GM18907 (cell line): ENCODE measurements around the gene CENPP.
"Not testable (repeated sequence)": the region's sequence is repeated elsewhere in the genome, so short reads cannot be mapped to it uniquely, and the experiment has no call there.

Experiments used
- ATAC-seq: cut with Tn5 transposase; IDR thresholded peaks from one replicate; pipeline ENCODE4 v1.9.1; 2021; ENCODE audit warnings: mild to moderate bottlenecking, moderate library complexity; ENCODE audit not compliant: unreplicated experiment

Gene CENPP

DNA sequence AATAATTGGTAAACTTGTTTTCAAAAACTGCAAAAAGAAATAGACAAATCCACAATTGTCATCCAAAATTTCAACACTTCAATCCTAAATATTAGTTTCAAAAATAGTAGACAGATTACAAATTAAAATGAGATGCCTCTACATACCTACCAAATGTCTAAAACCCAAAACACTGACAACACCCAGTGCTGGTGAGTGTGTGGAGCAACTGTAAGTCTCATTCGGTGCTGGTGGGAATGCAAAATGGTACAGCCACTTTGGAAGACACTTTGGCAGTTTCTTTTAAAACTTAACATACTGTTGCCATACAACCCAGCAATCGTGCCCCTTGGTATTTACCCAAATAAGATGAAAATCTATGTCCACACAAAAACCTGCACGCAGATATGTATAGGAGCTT lies 203.4 kb downstream of the CENPP start:
- no peak for ATAC-seq

DNA sequence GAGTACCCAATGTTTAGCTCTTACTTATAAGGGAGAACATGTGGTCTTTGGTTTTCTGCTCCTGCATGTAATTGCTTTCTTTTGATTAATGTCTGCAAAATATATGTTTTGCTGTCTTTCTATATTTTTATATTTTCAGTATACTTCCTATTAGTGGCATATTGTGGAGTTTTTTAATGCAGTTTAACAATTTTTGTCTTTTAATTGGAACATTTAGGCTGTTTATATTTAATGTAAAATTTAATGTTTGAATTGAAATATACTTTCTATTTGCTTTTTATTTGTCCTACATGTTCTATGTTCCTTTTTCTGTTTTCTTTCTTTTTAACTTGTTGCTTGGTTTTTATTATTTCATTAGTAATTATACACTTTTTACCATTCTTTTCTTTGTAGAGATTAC lies 205.1 kb downstream of the CENPP start:
- ATAC-seq, result no peak

GRCh38 chr9:92534204-92534603 lies 208.5 kb downstream of the CENPP start:
- no peak for ATAC-seq

DNA sequence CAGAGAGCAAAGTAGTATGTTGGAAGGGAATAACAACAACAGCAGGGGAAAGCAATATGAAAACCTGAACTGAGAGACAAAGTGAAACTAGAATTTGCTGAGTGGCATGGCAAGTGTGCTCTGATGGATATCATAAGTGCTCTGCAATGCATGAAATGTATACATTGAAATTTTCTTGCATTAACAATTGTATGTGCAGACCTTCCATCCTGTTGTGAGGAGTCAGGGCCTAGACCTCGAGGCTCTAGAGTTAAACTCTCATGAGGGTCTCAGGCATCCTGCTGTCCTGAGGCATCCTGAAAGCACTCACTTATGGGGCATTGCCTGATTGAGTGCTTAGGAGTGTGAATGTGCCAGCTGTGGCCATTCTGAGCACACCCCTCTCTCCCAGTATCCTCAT lies 208.9 kb downstream of the CENPP start:
- no peak for ATAC-seq

DNA sequence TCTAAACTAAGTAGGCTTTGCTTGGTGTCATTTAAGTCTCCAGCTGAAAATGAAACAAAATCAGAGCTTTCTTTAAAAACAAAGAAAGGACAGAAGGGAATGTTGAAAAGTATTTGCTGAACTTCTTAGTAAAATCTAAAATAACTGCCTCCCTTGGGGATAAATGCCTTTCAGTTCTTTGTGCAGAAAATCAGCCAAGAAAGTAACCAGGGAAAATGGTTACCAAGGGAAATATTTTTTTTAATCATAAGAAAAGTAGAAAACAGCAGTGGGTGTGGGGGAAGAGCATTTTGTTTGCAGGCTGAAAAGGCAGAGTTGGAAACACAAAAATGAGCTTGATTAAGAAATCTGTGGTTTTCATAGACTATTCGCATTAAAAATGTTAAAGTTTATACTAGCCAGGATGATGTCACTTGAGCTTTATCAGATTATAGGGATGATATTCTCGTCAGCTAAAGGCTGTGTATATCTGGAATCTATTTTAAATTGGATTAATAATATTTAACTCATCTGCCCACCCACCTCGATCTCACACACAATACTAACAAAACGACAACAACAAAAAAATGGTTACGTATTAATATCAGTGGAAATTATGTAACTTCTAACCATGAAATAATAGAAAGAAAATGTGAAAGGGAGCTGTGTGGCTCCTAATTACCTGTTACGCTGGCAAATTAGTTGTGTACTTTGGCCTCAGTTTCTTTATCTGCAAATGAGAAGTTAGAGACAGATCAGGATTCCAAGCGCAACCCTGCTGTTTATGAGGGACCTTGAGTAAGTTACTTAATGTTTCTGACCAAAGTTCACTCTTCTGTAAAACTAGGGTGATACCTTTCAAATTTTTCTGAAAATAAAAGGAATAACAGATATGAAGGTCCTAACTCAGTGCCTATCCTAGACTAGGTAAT lies 210.4 kb downstream of the CENPP start, which contains the start of gene ECM2:
Gene ECM2 (minus strand): TSS at position 51 of the 911 bp plus-strand sequence. CDS start 13,124 bp downstream, outside the sequence.
- no peak for ATAC-seq

DNA sequence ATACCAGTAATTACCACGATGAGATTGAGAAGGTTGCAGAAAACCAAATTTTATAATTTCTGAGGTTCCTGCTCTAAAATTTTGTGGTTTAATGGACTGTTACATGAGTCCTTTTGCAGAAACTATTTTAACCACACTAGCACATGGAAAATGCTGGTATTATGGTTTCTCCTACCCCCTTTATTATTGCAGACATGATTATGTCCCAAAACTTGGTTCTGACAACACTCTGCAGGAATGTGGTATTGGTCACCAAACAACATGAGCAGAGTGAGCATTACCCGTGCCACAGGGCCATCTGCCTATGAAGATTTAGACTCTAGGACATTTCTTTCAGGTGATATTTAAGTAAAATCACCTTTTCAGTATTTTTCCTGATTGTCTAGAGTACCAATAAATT lies 212.8 kb downstream of the CENPP start:
- ATAC-seq, result no peak

DNA sequence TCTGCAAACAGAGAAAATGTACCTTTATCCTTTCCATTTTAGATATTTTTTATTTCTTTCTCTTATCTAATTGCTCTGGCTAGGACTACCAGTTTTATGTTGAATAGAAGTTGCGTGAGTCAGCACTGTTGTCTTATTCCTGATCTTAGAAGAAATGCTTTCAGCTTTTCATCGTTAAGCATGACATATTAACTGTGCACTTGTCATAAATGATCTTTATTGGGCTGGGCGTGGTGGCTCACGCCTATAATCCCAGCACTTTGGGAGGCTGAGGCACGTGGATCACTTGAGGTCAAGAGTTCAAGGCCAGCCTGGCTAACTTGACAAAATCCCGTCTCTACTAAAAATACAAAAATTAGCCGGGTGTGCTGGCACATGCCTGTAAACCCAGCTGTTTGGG lies 218.2 kb downstream of the CENPP start:
- no peak for ATAC-seq

- no peak for ATAC-seq
These were observed 219.3 kb downstream of the CENPP start for GRCh38 chr9:92545002-92545510.

DNA sequence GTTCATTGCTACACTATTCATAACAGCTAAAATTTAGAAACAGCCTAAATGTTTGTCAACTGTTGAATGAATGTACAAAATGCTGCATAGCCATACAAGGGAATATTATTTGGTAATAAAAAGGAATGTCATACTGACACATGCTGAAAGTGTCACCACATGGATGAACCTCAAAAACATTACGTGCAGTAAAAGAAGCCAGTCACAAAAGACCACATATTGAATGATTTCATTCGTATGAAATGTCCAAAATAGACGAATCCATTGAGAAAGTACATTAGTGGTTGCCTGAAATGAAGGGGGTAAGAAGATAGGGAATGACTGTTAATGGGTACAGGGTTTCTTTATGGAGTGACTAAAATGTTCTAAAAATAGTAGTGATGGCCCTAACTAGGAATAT lies 221.6 kb downstream of the CENPP start:
- no peak for ATAC-seq

- no peak for ATAC-seq
These were observed 225.0 kb downstream of the CENPP start for GRCh38 chr9:92550765-92551164.

DNA sequence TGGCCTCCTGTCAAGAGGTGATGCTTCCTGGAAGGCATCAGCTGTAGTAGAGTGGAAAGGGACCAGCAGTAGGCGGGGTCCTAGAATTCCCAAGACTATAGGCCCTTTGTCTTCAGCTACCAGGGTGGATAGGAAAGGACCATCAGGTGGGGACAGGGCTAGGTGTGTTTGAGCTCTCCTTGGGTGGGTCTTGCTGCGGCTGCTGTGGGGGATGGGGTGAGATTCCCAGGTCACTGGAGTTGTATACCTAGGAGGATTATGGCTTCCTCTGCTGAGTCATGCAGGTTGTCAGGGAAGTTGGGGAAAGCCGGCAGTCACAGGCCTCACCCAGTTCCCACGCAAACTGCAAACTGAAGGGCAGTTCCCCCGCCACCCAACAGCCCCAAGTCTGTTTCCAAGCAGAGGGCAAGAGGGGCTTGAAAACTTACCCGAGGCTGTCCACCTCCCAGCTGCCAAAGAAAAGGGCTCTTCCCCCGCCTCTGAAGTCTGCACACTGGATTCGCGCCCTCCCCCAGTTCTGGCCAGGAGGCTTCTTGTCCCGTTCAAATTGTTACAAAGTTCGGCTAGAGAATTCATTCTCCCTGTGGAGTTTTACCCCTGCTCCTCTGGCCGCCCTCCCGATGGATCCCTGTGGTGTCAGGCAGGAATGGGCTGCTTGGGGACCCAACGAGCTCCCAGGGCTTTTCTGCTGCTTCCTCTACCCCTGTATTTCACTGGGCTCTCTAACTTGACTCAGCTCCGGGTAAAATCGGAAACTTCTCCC lies 233.0 kb downstream of the CENPP start:
- ATAC-seq, result no peak

DNA sequence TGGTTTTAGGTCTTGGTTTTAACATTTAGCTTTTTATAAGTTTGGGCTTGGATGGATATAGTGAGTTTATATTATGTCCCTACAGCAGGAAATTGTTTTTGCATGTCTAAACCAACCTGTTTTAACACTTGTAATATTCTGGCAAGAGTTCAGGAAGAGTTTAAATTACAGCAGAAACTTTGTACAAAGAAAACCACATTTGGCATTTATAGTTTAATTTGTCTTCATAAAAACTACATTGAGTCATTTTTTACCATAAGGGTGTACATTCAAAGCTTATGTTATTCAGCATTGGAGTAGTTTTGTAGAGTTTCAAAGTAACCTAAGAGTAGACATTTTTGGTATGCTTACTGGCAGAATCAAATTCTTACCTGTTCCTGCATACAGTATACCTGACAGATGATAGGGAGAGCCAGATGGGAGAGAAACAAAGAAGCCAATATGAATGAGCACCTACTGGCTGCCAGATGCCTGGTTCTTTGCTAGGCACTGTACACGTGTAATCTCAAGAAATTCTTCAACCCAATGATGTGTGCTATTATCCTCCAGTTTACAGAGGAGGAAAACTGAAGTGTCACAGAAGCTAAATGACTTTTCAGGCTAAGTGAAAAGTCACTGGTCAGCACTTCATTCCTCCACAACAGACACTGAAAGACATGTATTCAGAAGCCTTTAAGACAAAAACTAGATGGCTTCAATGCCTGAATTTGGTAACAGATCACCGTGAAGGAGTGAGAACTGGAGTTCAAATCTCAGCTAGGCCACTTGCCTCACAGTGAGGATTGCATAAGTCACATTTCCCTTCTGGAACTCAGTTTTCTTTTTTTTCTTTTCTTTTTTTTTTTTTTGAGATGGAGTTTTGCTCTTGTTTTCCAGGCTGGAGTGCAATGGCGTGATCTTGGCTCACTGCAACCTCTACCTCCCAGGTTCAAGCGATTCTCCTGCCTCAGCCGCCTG lies 235.9 kb downstream of the CENPP start:
- ATAC-seq, result no peak

DNA sequence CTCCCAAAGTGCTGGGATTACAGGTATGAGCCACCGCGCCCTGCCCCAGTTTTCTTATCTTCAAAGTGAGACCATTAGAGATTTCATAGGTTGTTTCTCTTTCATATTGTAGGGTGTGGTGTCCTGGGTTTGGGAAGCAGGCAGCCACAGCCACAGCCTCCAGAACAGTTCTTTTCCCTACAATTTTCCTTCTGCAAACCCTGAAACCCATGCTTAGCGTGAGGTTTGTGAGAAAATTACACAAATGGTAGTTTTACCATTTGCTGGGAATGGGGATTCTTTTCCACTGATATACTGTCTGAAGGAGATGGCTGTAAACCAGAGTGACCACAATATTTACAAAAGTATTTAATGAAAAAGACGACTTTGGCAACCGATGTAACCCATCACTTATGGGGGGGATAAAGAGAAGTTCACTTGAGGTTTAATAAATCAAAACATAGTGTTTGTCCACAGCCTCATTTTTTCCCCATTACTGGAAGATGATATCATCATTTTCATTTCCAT lies 236.8 kb downstream of the CENPP start:
- no peak for ATAC-seq

- ATAC-seq, result no peak
These were observed 237.7 kb downstream of the CENPP start for GRCh38 chr9:92563116-92564100.

DNA sequence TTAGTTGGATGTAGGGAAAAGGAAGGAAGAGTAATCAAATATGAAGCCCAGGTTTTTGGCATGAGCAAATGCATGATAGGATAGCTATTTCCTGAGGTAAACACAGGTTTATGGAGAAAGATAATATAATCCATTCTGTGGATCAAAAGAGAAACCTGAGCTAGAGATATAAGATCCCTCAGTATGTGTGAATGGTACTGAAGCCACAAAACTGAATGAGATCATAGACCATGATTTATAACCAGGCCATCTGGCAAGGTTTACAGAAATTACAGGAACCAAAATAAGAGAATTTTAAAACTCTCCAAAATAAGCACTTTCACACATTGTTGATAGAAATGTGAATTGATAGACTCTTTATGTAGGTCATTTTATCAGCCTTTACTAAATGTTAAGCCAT lies 238.8 kb downstream of the CENPP start:
- ATAC-seq, result no peak

GRCh38 chr9:92564982-92565381 lies 239.2 kb downstream of the CENPP start:
- ATAC-seq, result no peak

DNA sequence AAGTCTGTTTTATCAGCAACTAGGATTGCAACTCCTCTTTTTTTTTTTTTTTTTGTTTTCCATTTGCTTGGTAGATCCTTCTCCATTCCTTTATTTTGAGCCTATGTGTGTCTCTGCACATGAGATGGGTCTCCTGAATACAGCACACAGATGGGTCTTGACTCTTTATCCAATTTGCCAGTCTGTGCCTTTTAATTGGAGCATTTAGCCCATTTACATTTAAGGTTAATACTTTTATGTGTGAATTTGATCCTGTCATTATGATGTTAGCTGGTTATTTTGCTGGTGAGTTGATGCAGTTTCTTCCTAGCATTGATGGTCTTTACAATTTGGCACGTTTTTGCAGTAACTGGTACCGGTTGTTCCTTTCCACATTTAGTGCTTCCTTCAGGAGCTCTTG lies 246.1 kb downstream of the CENPP start:
- ATAC-seq, result not testable (repeated sequence)

GRCh38 chr9:92573612-92574011 lies 247.9 kb downstream of the CENPP start:
- ATAC-seq, result not testable (repeated sequence)

- no peak for ATAC-seq
These were observed 250.4 kb downstream of the CENPP start for GRCh38 chr9:92576175-92576574.
